ENCODE results near the gene CHST15. TPM values are rescaled to one million over a fixed set of nuclear protein-coding genes. Genes with fewer than 3 reads are reported as not detected.

Gene CHST15
- total RNA-seq, 1 donor from 2014 or later = 36.5 TPM

- peak overlapping the region; percentile 86 for H3K27ac ChIP-seq
- intact Hi-C loops (cut with DNase I) = no loop called here
- peaks cover 6% of the 10 kb centered on the region for H3K9me3 ChIP-seq
- peaks cover 60% of the 10 kb centered on the region for H3K4me1 ChIP-seq
- ATAC-seq = peak; percentile 28 to 39
- no peaks in the 10 kb centered on the region for H3K36me3 ChIP-seq
- peak overlapping the region; percentile 70 for H3K4me3 ChIP-seq
- peak; percentile 75 for DNase-seq
- no peaks in the 10 kb centered on the region for H3K27me3 ChIP-seq (ENCODE audit: low read depth)
- no peak for TF ChIP-seq CTCF (IDR thresholded peaks at IDR 0.05)
Measured at GRCh38 chr10:124091646-124092249, 1.6 kb downstream of the CHST15 start.

GRCh38 chr10:124090601-124091209 lies 2.7 kb downstream of the CHST15 start:
- peak; percentile 70 for DNase-seq

GRCh38 chr10:124089859-124090258 lies 3.5 kb downstream of the CHST15 start:
- no peak overlapping the region for H3K27ac ChIP-seq
- peak overlapping the region; percentile 70 for H3K4me3 ChIP-seq
- no peak for TF ChIP-seq CTCF (IDR thresholded peaks at IDR 0.05)
- H3K27me3 ChIP-seq (ENCODE audit: low read depth) = no peaks in the 10 kb centered on the region
- H3K36me3 ChIP-seq = no peaks in the 10 kb centered on the region
- peaks cover 55% of the 10 kb centered on the region for H3K4me1 ChIP-seq
- H3K9me3 ChIP-seq = no peaks in the 10 kb centered on the region
- intact Hi-C loops (cut with DNase I) = no loop called here
- ATAC-seq (no peak), DNase-seq (no peak)

More at GRCh38 chr10:124090601-124091209, 2.7 kb downstream of the CHST15 start:
- Histone ChIP-seq H3K4me1 (peaks cover 60% of the 10 kb centered on the region), H3K4me3 (peak overlapping the region; percentile 70), H3K27me3 (ENCODE audit: low read depth) (no peaks in the 10 kb centered on the region), H3K27ac (no peak overlapping the region), H3K9me3 (no peaks in the 10 kb centered on the region), H3K36me3 (no peaks in the 10 kb centered on the region)
- no peak for TF ChIP-seq CTCF (IDR thresholded peaks at IDR 0.05)
- ATAC-seq = peak; percentile 26 to 43
- intact Hi-C loops (cut with DNase I) = no loop called here

GRCh38 chr10:124088915-124089314 lies 4.5 kb downstream of the CHST15 start:
- Histone ChIP-seq H3K4me3 (no peak overlapping the region), H3K4me1 (peaks cover 46% of the 10 kb centered on the region), H3K9me3 (no peaks in the 10 kb centered on the region), H3K27me3 (ENCODE audit: low read depth) (no peaks in the 10 kb centered on the region), H3K36me3 (no peaks in the 10 kb centered on the region), H3K27ac (peak overlapping the region; percentile 18)
- intact Hi-C loops (cut with DNase I) = no loop called here
- TF ChIP-seq CTCF (IDR thresholded peaks at IDR 0.05) = no peak
- DNase-seq (no peak), ATAC-seq (peak; percentile 6 to 31)

GRCh38 chr10:124087672-124088634 lies 5.4 kb downstream of the CHST15 start:
- H3K9me3 ChIP-seq = no peaks in the 10 kb centered on the region
- H3K36me3 ChIP-seq = no peaks in the 10 kb centered on the region
- H3K4me1 ChIP-seq = peaks cover 40% of the 10 kb centered on the region
- peak overlapping the region; percentile 24 for H3K27ac ChIP-seq
- no peak overlapping the region for H3K4me3 ChIP-seq
- no peaks in the 10 kb centered on the region for H3K27me3 ChIP-seq (ENCODE audit: low read depth)
- DNase-seq = peak; percentile 88
- intact Hi-C loops (cut with DNase I) = no loop called here
- no peak for TF ChIP-seq CTCF (IDR thresholded peaks at IDR 0.05)
- ATAC-seq = peak; percentile 69 to 70
